H1 (cell line): ENCODE results near the gene NEDD1. TPM values are rescaled to one million over a fixed set of nuclear protein-coding genes. Genes with fewer than 3 reads are reported as not detected.

ENCODE experiments used
- CTCF ChIA-PET: fragments of 300-600 bp; sonication (Branson Sonifier 250); formaldehyde crosslinking; loops from one replicate; lab custom pipeline; 2021; ENCODE audit not compliant: partially characterized antibody; lab: Charles Lee
- POLR2A ChIA-PET: fragments of 300-600 bp; sonication (Branson Sonifier 250); formaldehyde crosslinking; loops from one replicate; lab custom pipeline; 2021; ENCODE audit warnings: inconsistent platforms; ENCODE audit not compliant: partially characterized antibody; lab: Charles Lee
- DNase-seq, 2 experiments: peaks; one replicate each; pipeline versions ENCODE4 v3.0.0 to v3.0.0-alpha.2; 2010 to 2022; ENCODE audit warnings: low spot score in 2 of 2, low read depth in 1 of 2, mixed read lengths in 1 of 2
- FAIRE-seq: peaks from 2 replicates; lab custom pipeline; 2011; peaks lifted over from hg19 to GRCh38; lab: Jason Lieb, UNC
- H2AFZ ChIP-seq: 2 replicates; pipeline ENCODE4 v1.8.1; 2012; ENCODE audit warnings: low read length, inconsistent platforms
- H2AK5ac ChIP-seq: 2 replicates; pipeline ENCODE4 v1.6.1; 2013; ENCODE audit warnings: low read depth, low read length
- H2BK120ac ChIP-seq: replicated peaks from 2 replicates; pipeline ENCODE3; 2013; ENCODE audit warnings: low read depth, low read length, inconsistent platforms
- H2BK12ac ChIP-seq: 2 replicates; pipeline ENCODE4 v1.6.1; 2013; ENCODE audit warnings: low read depth, low read length
- H2BK15ac ChIP-seq: 2 replicates; pipeline ENCODE4 v1.6.1; 2013; ENCODE audit warnings: low read length
- H2BK20ac ChIP-seq: 2 replicates; pipeline ENCODE4 v1.6.1; 2013; ENCODE audit warnings: low read length
- H2BK5ac ChIP-seq: 2 replicates; pipeline ENCODE4 v1.6.1; 2013; ENCODE audit warnings: low read depth, low read length
- H3K14ac ChIP-seq: 2 replicates; pipeline ENCODE4 v1.6.1; 2013; ENCODE audit warnings: inconsistent platforms; ENCODE audit not compliant: insufficient read length
- H3K18ac ChIP-seq: 2 replicates; pipeline ENCODE4 v1.6.1; 2013; ENCODE audit warnings: low read length; ENCODE audit errors: extremely low read depth
- H3K23ac ChIP-seq: 2 replicates; pipeline ENCODE4 v1.6.1; 2013; ENCODE audit warnings: inconsistent platforms; ENCODE audit not compliant: insufficient read length
- H3K23me2 ChIP-seq: 2 replicates; pipeline ENCODE4 v1.6.1; 2013; ENCODE audit warnings: low read depth, low read length
- H3K27ac ChIP-seq: 2 replicates; pipeline ENCODE4 v1.6.1; 2011; ENCODE audit warnings: low read depth, low read length, inconsistent platforms
- H3K27me3 ChIP-seq, 4 experiments: replicated peaks in 1 of 4; 1 replicate in 1 of 4; 2 replicates in 3 of 4; pipeline versions ENCODE4 v1.6.1 to v1.8.1; 2011 to 2013; ENCODE audit warnings: low read length in 3 of 4, mild to moderate bottlenecking in 3 of 4, inconsistent platforms in 2 of 4, mixed read lengths in 2 of 4, moderate library complexity in 1 of 4; ENCODE audit not compliant: control insufficient read depth in 3 of 4, insufficient read depth in 3 of 4; ENCODE audit errors: extremely low read depth in 1 of 4
- H3K36me3 ChIP-seq, 4 experiments: 2 replicates each; pipeline versions ENCODE4 v1.6.1 to v1.8.1; 2011 to 2013; ENCODE audit warnings: mild to moderate bottlenecking in 4 of 4, low read length in 3 of 4, moderate library complexity in 2 of 4, control low read depth in 1 of 4, inconsistent platforms in 1 of 4; ENCODE audit not compliant: insufficient read depth in 4 of 4, control insufficient read depth in 2 of 4
- H3K4ac ChIP-seq: replicated peaks from 2 replicates; pipeline ENCODE3; 2013; ENCODE audit warnings: low read length, low read depth, mixed read lengths, inconsistent platforms; ENCODE audit not compliant: insufficient read length
- H3K4me1 ChIP-seq, 4 experiments: replicated peaks in 1 of 4; 1 replicate in 1 of 4; 2 replicates in 3 of 4; pipeline versions ENCODE4 v1.6.1 to v1.8.1; 2011 to 2013; ENCODE audit warnings: low read length in 3 of 4, inconsistent platforms in 2 of 4, mixed read lengths in 1 of 4; ENCODE audit not compliant: insufficient read depth in 4 of 4, control insufficient read depth in 3 of 4
- H3K4me2 ChIP-seq, 2 experiments: 2 replicates each; pipeline versions ENCODE4 v1.6.1 to v1.8.1; 2011 to 2013; ENCODE audit warnings: low read depth in 2 of 2, low read length in 2 of 2, control low read depth in 1 of 2, inconsistent platforms in 1 of 2, mild to moderate bottlenecking in 1 of 2; ENCODE audit not compliant: insufficient read depth in 1 of 2
- H3K4me3 ChIP-seq, 4 experiments: fragments of 200-600, 300-600 bp in 1 of 4; sonication (generic), shearing (Covaris generic), sonication (Bioruptor Twin) in 1 of 4; 2 replicates each; pipeline versions ENCODE4 v1.5.1 to v1.8.1; 2011 to 2016; ENCODE audit warnings: low read length in 4 of 4, low read depth in 3 of 4, control low read depth in 2 of 4, inconsistent platforms in 2 of 4, mild to moderate bottlenecking in 2 of 4, mixed read lengths in 1 of 4, moderate library complexity in 1 of 4; ENCODE audit not compliant: insufficient read depth in 2 of 4; ENCODE audit errors: extremely low read depth in 1 of 4
- H3K56ac ChIP-seq: replicated peaks from 2 replicates; pipeline ENCODE3; 2013; ENCODE audit warnings: low read depth, mild to moderate bottlenecking, mixed read lengths, low read length, inconsistent platforms; ENCODE audit not compliant: insufficient read length
- H3K79me1 ChIP-seq: 2 replicates; pipeline ENCODE4 v1.6.1; 2013; ENCODE audit warnings: low read depth, low read length, control low read depth
- H3K79me2 ChIP-seq, 2 experiments: 2 replicates each; pipeline versions ENCODE4 v1.6.1 to v1.8.1; 2012 to 2013; ENCODE audit warnings: low read length in 2 of 2, mild to moderate bottlenecking in 2 of 2, inconsistent platforms in 1 of 2; ENCODE audit not compliant: insufficient read depth in 2 of 2, control insufficient read depth in 1 of 2
- H3K9ac ChIP-seq, 4 experiments: replicated peaks in 1 of 4; 1 replicate in 1 of 4; 2 replicates in 3 of 4; pipeline versions ENCODE4 v1.6.1 to v1.8.1; 2011 to 2013; ENCODE audit warnings: low read depth in 3 of 4, low read length in 3 of 4, control low read depth in 2 of 4, mild to moderate bottlenecking in 2 of 4, moderate library complexity in 2 of 4, inconsistent platforms in 1 of 4; ENCODE audit errors: extremely low read depth in 1 of 4
- H3K9me3 ChIP-seq, 2 experiments: 2 replicates each; pipeline versions ENCODE4 v1.6.1 to v1.8.1; 2012 to 2013; ENCODE audit warnings: mild to moderate bottlenecking in 2 of 2, moderate library complexity in 2 of 2, control low read depth in 1 of 2, inconsistent platforms in 1 of 2, low read depth in 1 of 2, low read length in 1 of 2, mixed read lengths in 1 of 2; ENCODE audit not compliant: insufficient read depth in 2 of 2
- H4K20me1 ChIP-seq, 2 experiments: replicated peaks in 1 of 2; 2 replicates each; pipeline versions ENCODE3 to v1.8.1; 2011 to 2013; ENCODE audit warnings: inconsistent platforms in 2 of 2, low read length in 2 of 2, mild to moderate bottlenecking in 1 of 2; ENCODE audit not compliant: insufficient read depth in 2 of 2, control insufficient read depth in 1 of 2
- H4K5ac ChIP-seq: 2 replicates; pipeline ENCODE4 v1.6.1; 2013; ENCODE audit warnings: low read length, low read depth, mixed read lengths, inconsistent platforms; ENCODE audit not compliant: insufficient read length
- H4K8ac ChIP-seq: 2 replicates; pipeline ENCODE4 v1.8.0; 2013; ENCODE audit warnings: mild to moderate bottlenecking, moderate library complexity, low read length, inconsistent platforms; ENCODE audit not compliant: insufficient read depth; ENCODE audit errors: extremely low read depth
- H4K91ac ChIP-seq: replicated peaks from 2 replicates; pipeline ENCODE3; 2013; ENCODE audit warnings: low read length, mixed read lengths, inconsistent platforms; ENCODE audit not compliant: insufficient read length
- WGBS, 2 experiments: shearing (Covaris generic) in 1 of 2; methylation state at CpG; one replicate each; pipeline versions ENCODE4 v1.1.6 to v1.1.7; 2013 to 2015; ENCODE audit warnings: low lambda C conversion rate in 2 of 2, mixed read lengths in 2 of 2, inconsistent platforms in 1 of 2, low coverage in 1 of 2, missing lambda C conversion rate in 1 of 2; ENCODE audit not compliant: insufficient replicate concordance in 2 of 2, insufficient coverage in 1 of 2, insufficient read length in 1 of 2; ENCODE audit errors: extremely low coverage in 1 of 2, missing lambda C conversion rate in 1 of 2; 5-methylcytosine and 5-hydroxymethylcytosine counted together
- polyA plus RNA-seq, 7 experiments: library from polyadenylated mRNA; depleted of rRNA in 3 of 7; stranded (reverse) in 5 of 7; unstranded in 2 of 7; fragments of >200 nt in 5 of 7; fragments of 200-250 nt in 2 of 7; gene quantifications; 1 replicate in 5 of 7; 2 replicates in 1 of 7; 4 replicates in 1 of 7; pipeline versions ENCODE4 v1.2.1 to v1.2.3, GENCODE V29; 2011 to 2013; ENCODE audit warnings: missing spikeins in 2 of 7, mixed read lengths in 2 of 7
- total RNA-seq: library from RNA; stranded (reverse); fragmentation: NEBNext Ultra II Directional; extraction: Animal tissue kit (Norgen Biotek cat#: 25700); gene quantifications from 2 replicates; pipeline ENCODE4 v1.2.1, GENCODE V29; 2021

NEDD1 gene
- total and polyA plus RNA-seq, 2 of the 8 experiments (the other 6 are each of a cell fraction or from before 2014, with no cell fraction given): 9.0 to 26.6 TPM

DNA sequence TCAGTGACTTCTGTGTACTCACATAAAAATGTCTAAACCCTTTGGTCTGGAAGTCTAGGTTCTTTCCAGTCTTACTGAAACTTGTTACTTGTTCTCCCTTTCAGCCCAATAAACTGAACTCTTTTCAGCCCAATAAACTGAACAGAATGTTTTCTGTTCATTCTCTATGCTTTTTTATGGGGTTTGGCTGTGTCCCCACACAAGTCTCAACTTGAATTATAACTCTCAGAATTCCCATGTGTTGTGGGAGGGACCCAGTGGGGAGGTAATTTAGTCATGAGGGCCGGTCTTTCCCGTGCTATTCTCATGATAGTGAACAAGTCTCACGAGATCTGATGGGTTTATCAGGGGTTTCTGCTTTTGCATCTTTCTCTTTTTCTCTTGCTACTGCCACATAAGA is 15.0 kb upstream of the NEDD1 start:
- H2BK5ac ChIP-seq: no peak overlapping the region
- H3K27me3 ChIP-seq: no peaks in the 10 kb centered on the region
- WGBS, 2 experiments: 95% methylated on average over 3 of the region's 3 CpGs; no CpG with 5 or more reads in 1 of the 2 experiments
- H3K23me2 ChIP-seq: no peaks in the 10 kb centered on the region
- H2BK12ac ChIP-seq: no peak overlapping the region
- ChIA-PET POLR2A (no interaction called here), CTCF (no interaction called here)
- no peak overlapping the region for H3K4ac ChIP-seq
- H3K56ac ChIP-seq: no peak overlapping the region
- H3K23ac ChIP-seq: no peak overlapping the region
- H3K9me3 ChIP-seq: peaks cover 2 to 4% of the 10 kb centered on the region in 2 experiments; a peak in 1 of 4 replicates
- no peak for DNase-seq
- H3K9ac ChIP-seq: no peak overlapping the region
- H3K79me1 ChIP-seq: no peaks in the 10 kb centered on the region
- H3K18ac ChIP-seq: no peak overlapping the region
- H3K4me3 ChIP-seq: no peak overlapping the region
- H2AFZ ChIP-seq: no peak overlapping the region
- H2AK5ac ChIP-seq: no peak overlapping the region
- no peak for FAIRE-seq
- no peak overlapping the region for H2BK120ac ChIP-seq
- no peak overlapping the region for H2BK15ac ChIP-seq
- no peak overlapping the region for H4K91ac ChIP-seq
- 0 out of 7 replicates have a peak, but pooled peaks cover 0 to 2% (median 0%) of the 10 kb centered on the region in 4 experiments for H3K4me1 ChIP-seq
- H4K5ac ChIP-seq: no peak overlapping the region
- no peak overlapping the region for H3K4me2 ChIP-seq
- H3K27ac ChIP-seq: no peak overlapping the region
- H3K79me2 ChIP-seq: no peaks in the 10 kb centered on the region
- no peaks in the 10 kb centered on the region for H3K36me3 ChIP-seq
- H2BK20ac ChIP-seq: no peak overlapping the region
- no peak overlapping the region for H4K8ac ChIP-seq
- H3K14ac ChIP-seq: no peak overlapping the region
- H4K20me1 ChIP-seq: no peaks in the 10 kb centered on the region
